Measurements from ENCODE around the gene ATL3. TPM values are rescaled to one million over a fixed set of nuclear protein-coding genes. Genes with fewer than 3 reads are reported as not detected.
"Not testable (repeated sequence)": the region's sequence is repeated elsewhere in the genome, so short reads cannot be mapped to it uniquely, and the experiment has no call there.

ATL3 gene
- polyA plus RNA-seq, 4 donors = 17.3 to 34.6 (median 21.8) TPM

DNA sequence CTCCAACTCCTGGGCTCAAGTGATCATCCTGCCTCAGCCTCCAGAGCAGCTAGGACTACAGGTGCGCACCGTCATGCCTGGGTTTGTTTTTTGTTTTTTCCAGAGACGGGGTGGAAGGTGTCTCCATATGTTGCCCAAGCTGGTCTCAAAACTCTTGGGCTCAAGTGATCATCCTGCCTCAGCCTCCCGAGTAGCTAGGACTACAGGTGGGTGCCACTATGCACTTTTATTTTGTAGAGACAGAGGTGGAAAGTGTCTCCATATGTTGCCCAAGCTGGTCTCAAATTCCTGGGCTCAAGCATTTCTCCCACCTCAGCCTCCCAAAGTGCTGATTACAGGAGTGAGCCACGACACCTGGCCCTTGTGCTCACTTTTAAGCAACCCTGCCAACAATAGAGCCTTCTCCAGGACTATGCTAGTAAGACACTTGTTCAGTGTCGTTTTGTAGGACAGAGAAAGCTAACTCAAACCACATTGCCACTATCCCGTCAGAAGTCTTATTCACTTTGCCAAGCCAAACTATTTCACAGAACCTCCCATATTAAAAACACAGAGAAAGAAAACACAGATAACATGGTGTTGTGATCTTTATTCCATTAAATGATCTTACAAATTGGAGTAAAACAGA lies 47.5 kb downstream of the ATL3 start:
- DNase-seq (ENCODE audit: low read depth in 4 of 4, low spot score in 3 of 4) = no peak

DNA sequence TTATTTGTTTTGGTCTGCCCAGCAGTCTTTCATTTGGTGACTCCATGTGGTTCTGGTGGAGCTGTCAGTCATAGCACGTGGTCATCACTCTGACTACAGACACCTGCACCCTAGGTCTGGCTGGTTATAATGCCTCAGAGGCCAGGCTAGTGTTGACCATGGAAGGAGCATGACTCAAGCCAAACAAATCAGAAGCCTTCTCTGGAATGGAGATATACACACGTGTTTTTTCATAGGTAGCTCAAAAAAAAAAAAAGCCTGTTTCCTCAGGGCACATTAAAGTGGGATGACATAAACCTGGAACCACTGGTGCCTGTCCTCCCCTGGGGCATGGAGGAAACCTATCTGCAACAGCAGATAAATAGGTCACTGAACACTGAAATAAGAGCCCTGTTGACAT lies 48.9 kb downstream of the ATL3 start:
- no peak for DNase-seq (ENCODE audit: low read depth in 4 of 4, low spot score in 3 of 4)

- DNase-seq (ENCODE audit: low read depth in 4 of 4, low spot score in 3 of 4) = no peak
Observed at GRCh38 chr11:63621071-63621470, 50.1 kb downstream of the ATL3 start.

DNA sequence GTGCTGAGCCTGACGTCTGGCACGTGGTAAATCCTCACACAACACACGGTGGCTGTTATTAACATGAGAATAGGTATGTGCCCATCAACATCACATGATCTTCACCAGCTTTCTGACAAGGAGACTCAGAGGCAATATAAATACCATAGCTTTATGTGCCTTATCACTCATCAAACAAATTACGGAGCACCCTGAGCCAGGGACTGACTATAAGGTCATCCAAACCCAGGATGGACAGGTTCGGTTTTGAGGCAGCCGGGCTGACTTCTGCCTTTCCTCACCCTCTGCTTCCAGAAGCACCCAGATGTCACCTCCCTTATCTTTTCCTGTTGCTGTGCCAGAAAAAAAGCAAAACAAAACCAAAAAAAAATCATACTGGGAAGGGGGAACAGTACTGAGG lies 51.2 kb downstream of the ATL3 start:
- DNase-seq (ENCODE audit: low read depth in 4 of 4, low spot score in 3 of 4) = no peak

DNA sequence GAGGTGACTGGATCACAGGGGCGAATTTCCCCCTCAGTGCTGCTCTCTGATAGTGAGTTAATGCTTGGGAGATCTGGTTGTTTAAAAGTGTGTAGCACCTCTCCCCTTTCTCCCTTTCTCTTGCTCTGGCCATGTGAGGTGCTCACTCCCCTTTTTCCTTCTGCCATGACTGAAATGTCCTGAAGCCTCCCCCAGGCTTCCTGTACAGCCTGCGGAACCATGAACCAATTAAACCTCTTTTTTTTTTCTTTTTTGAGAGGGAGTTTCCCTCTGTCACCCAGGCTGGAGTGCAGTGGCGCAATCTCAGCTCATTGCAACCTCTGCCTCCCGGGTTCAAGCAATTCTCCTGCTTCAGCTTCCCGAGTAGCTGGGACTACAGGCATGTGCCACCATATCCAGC lies 53.5 kb downstream of the ATL3 start:
- not testable (repeated sequence) for DNase-seq (ENCODE audit: low read depth in 4 of 4, low spot score in 3 of 4)

DNA sequence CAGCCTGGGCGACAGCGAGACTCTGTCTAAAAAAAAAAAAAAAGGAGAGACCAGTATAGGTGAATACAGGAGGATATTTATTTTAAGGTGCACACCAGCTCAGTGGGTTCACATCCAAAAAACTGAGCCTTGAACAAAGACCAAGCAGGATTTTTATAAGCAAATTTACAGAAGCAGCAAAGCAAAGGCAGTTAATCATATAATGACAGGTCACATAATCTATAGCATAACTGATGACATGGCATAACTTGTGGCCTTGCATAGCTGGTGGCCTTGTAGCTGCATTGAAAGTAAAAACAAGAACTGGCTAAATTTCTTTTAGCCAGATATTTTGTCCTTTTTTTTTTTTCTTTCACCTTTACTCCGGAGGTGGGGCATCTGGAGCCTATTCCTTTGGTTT lies 54.2 kb downstream of the ATL3 start:
- no peak for DNase-seq (ENCODE audit: low read depth in 4 of 4, low spot score in 3 of 4)

DNA sequence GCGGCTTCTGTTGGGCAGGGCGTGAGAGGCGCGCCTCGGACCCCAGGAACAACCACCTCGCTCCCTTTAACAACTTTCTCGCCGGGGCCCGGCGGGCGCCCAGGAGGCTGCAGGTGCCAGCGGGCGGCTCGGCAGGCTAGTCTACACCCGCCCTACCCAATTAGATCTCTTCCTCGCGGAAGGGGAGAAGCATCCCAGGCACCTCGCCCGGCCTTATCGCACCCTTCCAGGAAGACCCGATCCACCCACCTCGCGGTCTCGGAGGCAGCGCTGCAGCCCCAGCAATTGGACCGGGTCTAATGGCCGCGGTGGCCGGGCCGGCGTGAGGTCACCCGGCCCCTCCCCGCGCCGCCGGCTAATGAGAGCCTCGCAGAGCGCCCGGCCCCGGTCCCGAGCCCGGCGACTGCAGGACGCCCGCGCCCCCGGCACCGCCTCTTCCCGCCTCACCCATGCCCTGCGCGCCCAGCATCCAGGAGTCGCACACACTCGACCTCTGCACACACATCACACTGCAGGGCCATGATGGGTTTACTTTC lies 57.0 kb downstream of the ATL3 start, which contains the start of gene PLAAT3:
PLAAT3 (minus strand) TSS at position 298 of the 536 bp plus-strand sequence. CDS start 419 bp downstream, outside the sequence.
- DNase-seq (ENCODE audit: low read depth in 4 of 4, low spot score in 3 of 4) = no peak

GRCh38 chr11:63613517-63614135 lies 57.5 kb downstream of the ATL3 start:
- no peak for DNase-seq (ENCODE audit: low read depth in 4 of 4, low spot score in 3 of 4)

DNA sequence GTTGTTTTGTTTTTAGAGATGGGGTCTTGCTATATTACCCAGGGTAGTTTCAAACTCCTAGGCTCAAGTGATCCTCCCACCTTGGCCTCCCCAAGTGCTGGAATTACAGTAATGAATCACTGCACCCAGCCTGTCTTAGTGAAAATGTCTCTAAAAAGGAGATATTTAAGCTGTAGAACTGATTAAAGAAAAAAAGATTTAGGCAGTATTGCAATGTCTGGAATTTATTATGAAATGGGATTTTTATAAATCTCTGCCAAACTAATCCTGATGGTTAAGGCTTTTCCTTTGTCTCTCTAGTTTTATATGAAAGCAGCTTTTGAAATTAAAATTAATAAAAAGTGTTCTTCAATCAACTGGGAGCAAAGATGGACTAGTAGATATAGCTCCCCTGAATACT lies 59.0 kb downstream of the ATL3 start:
- no peak for DNase-seq (ENCODE audit: low read depth in 4 of 4, low spot score in 3 of 4)

- DNase-seq (ENCODE audit: low read depth in 4 of 4, low spot score in 3 of 4) = no peak
Observed at GRCh38 chr11:63611395-63611747, 59.8 kb downstream of the ATL3 start.

DNA sequence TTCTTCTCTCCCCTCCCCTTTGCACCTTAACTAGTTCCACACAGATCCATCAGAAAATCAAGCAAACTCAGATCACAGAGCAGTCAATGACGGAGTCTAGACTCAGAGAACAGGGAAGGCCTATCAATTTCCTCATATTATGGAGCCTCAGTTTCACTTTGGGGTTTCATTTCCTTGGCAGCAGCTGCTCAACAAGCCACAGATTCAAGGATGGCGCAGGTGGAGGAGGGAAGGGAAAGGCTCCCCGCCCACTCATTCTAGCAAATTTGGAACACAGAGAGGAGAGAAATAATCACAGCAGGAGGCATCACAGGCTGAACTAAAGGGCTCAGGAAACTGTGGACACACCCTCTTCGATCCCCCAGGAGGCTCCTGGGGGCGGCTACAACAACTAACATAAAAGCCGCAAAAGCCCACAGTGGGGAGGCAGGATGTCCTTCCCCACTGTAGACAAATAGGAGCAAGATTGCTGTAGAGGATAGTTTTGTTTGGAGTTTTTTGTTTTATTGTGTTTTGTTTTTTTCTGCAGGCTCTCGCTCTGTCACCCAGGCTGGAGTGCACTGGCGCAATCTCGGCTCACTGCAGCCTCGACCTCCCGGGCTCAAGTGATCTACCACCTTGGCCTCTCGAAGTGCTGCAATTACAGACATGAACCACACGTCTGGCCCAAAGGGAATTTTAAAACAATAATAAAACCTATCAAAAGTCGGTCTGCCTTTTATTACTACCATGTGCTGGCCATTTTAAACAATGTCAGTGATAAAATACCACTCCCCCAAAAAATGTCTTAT lies 60.4 kb downstream of the ATL3 start:
- DNase-seq (ENCODE audit: low read depth in 4 of 4, low spot score in 3 of 4) = no peak

- no peak for DNase-seq (ENCODE audit: low read depth in 4 of 4, low spot score in 3 of 4)
Observed at GRCh38 chr11:63609971-63610580, 61.1 kb downstream of the ATL3 start.

GRCh38 chr11:63609536-63609935 lies 61.6 kb downstream of the ATL3 start:
- no peak for DNase-seq (ENCODE audit: low read depth in 4 of 4, low spot score in 3 of 4)

GRCh38 chr11:63608353-63609345 lies 62.5 kb downstream of the ATL3 start:
- no peak for DNase-seq (ENCODE audit: low read depth in 4 of 4, low spot score in 3 of 4)

GRCh38 chr11:63603180-63603518 lies 68.0 kb downstream of the ATL3 start:
- no peak for DNase-seq (ENCODE audit: low read depth in 4 of 4, low spot score in 3 of 4)

- DNase-seq (ENCODE audit: low read depth in 4 of 4, low spot score in 3 of 4) = not testable (repeated sequence)
Observed at GRCh38 chr11:63602290-63603179, 68.6 kb downstream of the ATL3 start.

GRCh38 chr11:63599211-63600122 lies 71.7 kb downstream of the ATL3 start:
- no peak for DNase-seq (ENCODE audit: low read depth in 4 of 4, low spot score in 3 of 4)

DNA sequence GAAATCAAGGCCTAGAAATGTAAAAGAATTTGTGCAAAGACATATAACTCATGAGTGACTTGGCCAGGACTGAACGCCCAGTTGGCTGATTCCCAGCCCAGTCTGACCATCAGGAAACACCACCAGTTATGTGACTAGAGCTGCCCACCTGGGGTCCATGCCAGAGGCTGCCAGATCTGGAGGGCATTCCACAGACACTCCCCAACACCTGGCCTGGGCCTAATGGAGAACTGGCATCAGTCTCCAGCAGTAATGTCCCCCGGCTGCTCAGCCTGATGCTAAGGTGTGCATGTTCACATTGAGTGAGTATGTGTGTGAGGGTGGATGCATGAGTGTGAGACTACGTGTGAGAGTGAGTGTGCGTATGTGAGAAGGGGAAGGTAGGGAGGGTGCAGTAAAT lies 72.6 kb downstream of the ATL3 start:
- DNase-seq (ENCODE audit: low read depth in 4 of 4, low spot score in 3 of 4) = no peak

Data from left renal pelvis (tissue), 4 donors.